Head of caudate nucleus (tissue), 42 donors: ENCODE measurements around the gene PSD2.

Experiments
- DNase-seq, 42 donors: peaks; one replicate each; pipeline versions ENCODE4 v3.0.0 to v3.0.0-alpha.2; 2020 to 2021; ENCODE audit warnings: mixed read lengths in 7 of 42
- intact Hi-C: fragments of 100-400 bp; cut with DNase I; formaldehyde crosslinking; loops from one replicate; pipeline ENCODE4 v1.15.0; 2022

The PSD2 gene

GRCh38 chr5:139795074-139796001 lies at the start of gene PSD2:
PSD2 (plus strand) TSS chr5:139795808; CDS start chr5:139809441, 13,633 bp downstream.
- peak in 40 of 42 donors; percentile 42 to 89 (median 72) for DNase-seq
- intact Hi-C loops: no loop called here

DNA sequence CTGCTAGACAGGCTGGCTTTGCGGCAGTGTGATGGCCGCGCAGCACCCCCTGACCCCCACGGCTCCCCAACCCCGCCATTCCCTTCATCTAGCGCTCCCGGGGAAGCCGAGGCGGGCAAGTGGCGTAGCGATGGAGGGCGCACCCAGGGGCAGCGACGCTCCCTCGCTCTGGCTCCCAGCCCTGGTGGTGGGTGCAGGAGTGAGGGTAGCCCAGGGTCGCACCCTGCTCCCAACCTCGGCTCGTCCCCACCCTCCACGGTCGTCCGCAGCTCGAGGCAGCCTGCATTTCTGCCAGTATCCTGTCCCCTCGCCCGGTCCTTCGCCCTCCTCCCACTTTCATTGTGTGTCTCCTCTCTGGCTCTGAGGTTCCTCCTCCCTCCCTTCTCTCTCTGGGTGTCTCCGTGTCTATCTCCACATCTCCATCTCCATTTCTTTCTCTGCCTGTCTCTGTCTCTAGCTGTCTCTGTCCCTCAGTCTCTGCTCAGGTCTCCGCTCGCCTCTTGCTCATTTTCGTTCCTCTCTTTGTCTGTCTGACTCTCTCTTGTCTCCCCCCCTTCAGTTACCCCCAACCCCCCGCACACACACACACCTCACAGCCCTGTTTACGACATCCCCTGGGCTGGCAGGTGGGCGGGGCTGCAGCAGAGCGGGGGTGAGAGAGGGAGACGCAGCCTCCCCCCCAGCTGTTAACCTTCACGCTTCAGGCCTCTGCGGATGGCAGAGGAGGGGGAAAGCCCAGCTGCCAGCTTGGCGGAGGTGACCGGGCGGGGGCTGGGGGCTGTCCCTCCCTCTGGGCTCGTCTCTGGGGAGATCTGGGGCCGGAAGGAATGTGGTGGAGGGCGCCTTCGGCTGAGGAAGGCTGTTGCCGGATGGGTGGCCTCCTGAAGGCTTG lies 48.7 kb upstream of the PSD2 start:
- intact Hi-C loops: no loop called here
- peak in 27 of 42 donors; percentile 34 to 75 (median 55) for DNase-seq

DNA sequence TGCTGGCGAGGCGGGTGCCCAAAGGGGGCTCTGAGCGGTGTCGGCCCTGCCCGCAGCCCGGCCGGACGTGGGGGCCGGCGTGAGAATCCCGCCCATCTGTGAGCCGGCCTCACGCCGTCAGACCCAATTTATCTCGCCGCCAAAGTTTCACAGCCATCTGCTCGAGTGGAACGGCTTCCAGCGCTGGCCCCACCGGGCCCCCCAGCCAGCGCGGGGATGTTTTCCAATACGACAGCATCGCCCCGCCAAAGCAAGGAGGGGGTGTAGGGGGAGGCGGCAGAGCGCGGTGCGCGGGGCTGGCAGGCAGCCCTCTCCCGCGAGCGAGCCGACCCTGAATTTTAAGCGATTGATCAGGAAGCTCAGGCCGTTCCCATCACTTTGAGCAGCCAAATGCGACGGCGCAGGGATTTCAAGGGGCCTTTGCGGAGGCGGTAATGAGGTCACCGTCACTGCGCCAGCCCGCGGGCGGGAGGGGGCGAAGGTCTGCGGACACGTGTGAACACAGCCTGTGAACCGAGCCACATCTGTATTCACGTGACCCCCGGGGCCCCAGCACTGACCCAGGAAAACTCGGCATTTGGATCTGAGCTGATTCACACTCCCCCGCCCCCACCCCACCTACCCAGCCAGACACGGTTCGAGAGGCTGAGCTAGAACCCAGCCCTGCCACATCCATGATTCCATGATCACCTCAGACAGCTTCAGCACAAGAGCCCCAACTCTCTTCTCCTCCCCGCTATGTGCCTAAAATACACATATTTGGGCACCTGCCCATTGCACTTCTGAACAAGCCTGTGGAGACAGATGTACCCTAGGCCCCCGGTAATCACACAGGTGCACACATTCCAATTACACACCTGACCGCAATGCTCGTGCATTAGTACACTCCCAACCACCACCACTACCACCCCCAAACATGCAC lies 47.8 kb upstream of the PSD2 start:
- DNase-seq: peak in 40 of 42 donors; percentile 29 to 81 (median 63)
- intact Hi-C loops: no loop called here

DNA sequence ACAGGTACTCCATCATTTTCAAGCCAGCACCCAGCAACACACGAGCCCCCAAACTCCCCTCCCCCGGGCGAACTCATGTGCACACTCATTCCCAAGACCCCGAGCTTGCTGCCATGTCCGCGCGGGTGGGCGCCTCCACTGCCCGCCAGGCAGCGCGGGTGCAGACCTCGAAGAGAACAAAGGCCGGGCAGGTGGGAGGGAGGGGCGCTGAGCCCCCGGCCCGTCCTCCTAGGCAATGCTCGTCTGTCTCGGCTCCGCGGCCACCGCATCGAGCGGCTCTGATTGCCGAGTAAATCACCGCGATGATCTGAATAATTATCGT lies 47.1 kb upstream of the PSD2 start:
- intact Hi-C loops: no loop called here
- DNase-seq: no peak

DNA sequence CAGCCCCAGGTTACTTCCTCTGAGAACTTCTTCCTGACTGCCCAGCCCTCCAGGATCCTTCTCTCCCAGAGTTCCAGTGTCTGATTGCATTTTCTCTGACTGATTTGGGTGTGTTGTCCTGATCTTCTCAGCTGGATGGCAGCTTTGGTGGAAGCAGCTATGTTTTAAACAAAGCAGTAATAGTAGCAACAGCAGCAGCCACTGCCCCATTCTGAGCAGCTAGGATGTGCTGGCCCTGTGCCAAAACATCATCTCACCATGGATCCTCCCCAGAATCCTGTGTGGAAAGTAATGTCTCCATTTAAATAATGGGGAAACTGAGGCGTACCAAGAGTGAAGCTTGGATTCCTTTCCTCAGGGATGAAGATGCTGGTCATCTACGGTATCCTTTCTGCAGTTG lies 46.4 kb upstream of the PSD2 start:
- intact Hi-C loops: no loop called here
- peak in 22 of 42 donors; percentile 28 to 84 (median 58) for DNase-seq

DNA sequence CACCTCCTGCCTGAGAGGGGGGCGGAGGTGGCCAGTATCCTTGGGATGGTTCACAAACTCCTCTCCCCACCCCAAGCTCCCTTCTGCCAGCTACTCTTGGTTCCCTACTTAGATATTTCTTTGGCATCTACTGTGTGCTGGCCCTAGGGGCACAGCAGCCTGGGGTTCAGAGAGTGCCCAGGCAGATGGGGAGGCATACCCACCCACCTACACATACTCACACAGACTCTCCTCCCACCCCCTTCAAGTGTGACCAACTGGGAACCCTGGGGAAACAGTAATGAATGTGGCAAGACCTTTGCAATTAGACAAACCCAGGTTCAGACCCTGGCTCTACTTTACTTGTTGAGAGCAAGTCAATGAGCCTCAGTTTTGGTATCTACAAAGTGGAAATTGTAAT lies 44.4 kb upstream of the PSD2 start:
- DNase-seq: no peak
- intact Hi-C loops: no loop called here

- DNase-seq: no peak
- intact Hi-C loops: no loop called here
These were observed 42.8 kb upstream of the PSD2 start for GRCh38 chr5:139752506-139753473.

- peak in 12 of 42 donors; percentile 31 to 58 (median 50) for DNase-seq
- intact Hi-C loops: no loop called here
These were observed 39.5 kb upstream of the PSD2 start for GRCh38 chr5:139755892-139756671.

DNA sequence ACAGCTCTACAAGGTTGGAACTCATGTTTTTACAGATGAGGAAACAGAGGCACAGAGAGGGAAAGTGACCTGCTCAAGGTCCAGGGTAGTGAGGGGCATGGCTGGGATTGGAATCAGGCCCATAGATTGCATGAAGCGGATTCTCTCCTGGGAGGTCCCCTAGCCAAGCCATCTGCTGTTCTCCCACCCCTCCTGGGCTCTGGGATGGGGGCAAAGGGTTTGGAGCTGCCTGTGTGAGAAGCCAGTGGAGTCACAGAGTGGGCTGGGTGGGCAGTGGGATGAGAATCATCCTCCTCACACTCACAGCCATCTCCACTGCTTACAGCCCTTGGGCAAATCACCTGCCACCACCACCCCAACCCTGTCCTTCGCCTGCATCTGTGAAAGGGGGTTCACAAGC lies 38.6 kb upstream of the PSD2 start:
- DNase-seq: no peak
- intact Hi-C loops: no loop called here

DNA sequence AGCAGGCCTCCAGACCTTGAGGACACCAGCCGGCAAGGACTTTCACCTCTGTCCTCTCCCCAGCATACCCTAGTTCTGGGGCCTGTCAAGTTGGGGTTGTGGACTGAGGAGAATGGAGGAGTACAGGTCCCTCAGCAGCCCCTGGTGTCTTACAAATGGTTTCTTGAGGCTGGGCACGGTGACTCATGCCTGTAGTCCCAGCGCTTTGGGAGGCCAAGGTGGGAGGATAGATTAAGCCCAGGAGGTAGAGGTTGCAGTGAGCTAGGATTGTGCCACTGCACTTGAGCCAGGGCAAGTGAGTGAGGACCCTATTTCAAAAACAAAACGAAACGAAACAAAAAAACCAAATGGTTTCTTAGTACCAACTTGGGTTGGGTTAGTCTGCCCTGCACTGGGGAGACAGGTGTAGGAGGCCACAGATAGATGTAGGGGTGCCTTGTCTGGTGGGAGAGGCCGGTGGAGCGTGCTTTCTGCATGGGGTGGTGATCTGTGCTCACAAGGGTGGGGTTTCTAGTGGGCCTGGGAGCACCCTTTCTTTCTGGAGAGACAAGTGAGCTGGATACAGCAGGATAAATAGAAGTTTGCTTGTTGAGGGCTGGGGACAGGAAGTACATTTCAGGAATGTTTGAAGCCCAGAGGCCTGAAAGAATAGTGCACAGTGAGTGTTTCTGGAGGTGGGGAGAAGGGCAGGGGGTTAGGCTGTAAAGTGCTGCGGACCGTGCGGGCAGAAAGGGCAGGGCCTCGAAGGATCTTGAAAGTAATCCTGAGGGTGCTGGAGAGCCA lies 37.7 kb upstream of the PSD2 start:
- intact Hi-C loops: no loop called here

GRCh38 chr5:139758510-139759075 lies 37.0 kb upstream of the PSD2 start:
- intact Hi-C loops: no loop called here
- DNase-seq: no peak

More for the DNA sequence above, 37.7 kb upstream of the PSD2 start:
- no peak for DNase-seq

- no peak for DNase-seq
- intact Hi-C loops: no loop called here
These were observed 36.3 kb upstream of the PSD2 start for GRCh38 chr5:139759219-139759721.

DNA sequence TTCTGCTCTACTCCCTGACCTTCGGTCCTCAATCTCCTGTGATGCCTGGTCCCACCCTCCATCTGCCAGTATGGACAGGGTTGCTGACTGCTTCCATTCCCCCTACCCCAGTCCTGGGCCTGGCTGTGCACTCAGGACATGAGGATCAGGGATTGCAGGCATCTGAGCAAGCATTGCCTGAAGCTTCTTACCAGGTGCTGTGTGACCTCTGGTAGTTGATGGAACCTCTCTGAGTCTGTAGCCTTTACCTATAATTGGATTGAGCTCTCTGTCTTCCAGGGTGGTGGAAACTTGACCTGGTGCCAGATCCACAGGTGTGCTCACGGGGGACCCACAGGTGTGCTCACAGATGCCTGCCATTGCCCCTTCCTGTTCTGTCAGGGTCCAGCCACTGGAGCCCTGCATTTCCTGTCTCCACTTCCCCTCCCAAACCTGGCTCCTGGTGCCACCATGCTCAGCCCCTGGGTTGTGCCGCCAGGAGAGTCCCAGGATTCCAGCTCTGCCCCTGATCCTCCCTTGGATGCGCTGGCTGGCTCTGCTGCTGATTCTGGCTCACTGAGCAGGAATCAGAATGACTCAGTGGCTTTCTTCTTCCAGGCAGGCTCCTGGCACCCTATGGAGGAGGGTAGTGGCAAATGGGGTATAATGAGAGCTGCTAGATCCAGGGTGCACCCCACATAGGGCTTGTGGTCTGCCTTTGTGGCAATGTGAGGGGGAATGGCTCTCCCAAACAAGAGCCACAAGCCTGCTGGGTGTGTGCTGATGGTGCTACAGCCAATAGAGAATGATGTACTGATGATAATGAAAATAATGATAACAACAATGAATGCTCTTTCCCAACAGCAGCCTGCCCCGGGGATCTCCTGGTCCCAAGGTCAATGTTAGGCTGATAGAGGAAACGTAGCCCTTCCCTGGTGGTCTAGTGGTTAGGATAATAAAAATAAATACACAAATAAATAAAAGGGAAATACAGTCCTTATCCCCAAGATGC lies 35.2 kb upstream of the PSD2 start:
- intact Hi-C loops: loop anchor here (5.0 to 10.0 kb wide), 2 partner anchors 48 to 336 kb away; no protein-coding TSS in a partner anchor
- DNase-seq: peak in 7 of 42 donors; percentile 31 to 67 (median 45)

- intact Hi-C loops: loop anchor here (5.0 to 10.0 kb wide), 2 partner anchors 49 to 336 kb away; no protein-coding TSS in a partner anchor
- no peak for DNase-seq
These were observed 34.6 kb upstream of the PSD2 start for GRCh38 chr5:139761057-139761450.
